HuH-7.5 (cell line): ENCODE data around the gene RAB1A.

ENCODE experiments used
- DNase-seq: peaks from one replicate; pipeline ENCODE4 v3.0.0; 2011; ENCODE audit warnings: low spot score

Gene RAB1A

GRCh38 chr2:65085148-65085547 is 44.8 kb downstream of the RAB1A start:
- DNase-seq: no peak

- DNase-seq: no peak
Observed at GRCh38 chr2:65081232-65081685, 48.6 kb downstream of the RAB1A start.

GRCh38 chr2:65079017-65079416 is 50.9 kb downstream of the RAB1A start:
- no peak for DNase-seq

GRCh38 chr2:65077898-65078297 is 52.0 kb downstream of the RAB1A start:
- no peak for DNase-seq

GRCh38 chr2:65076345-65076710 is 53.6 kb downstream of the RAB1A start:
- DNase-seq: no peak

GRCh38 chr2:65075605-65076344 is 54.1 kb downstream of the RAB1A start:
- DNase-seq: no peak

- no peak for DNase-seq
Observed at GRCh38 chr2:65075176-65075575, 54.7 kb downstream of the RAB1A start.

- no peak for DNase-seq
Observed at GRCh38 chr2:65073879-65074565, 55.9 kb downstream of the RAB1A start.

- no peak for DNase-seq
Observed at GRCh38 chr2:65072181-65072970, 57.5 kb downstream of the RAB1A start.

GRCh38 chr2:65071499-65072180 is 58.3 kb downstream of the RAB1A start:
- no peak for DNase-seq

GRCh38 chr2:65070856-65071255 is 59.0 kb downstream of the RAB1A start:
- DNase-seq: no peak

GRCh38 chr2:65070172-65070830 is 59.6 kb downstream of the RAB1A start:
- DNase-seq: no peak

- DNase-seq: no peak
Observed at GRCh38 chr2:65069439-65069824, 60.5 kb downstream of the RAB1A start.

- no peak for DNase-seq
Observed at GRCh38 chr2:65067806-65068553, 61.9 kb downstream of the RAB1A start.

- no peak for DNase-seq
Observed at GRCh38 chr2:65064728-65065552, 65.0 kb downstream of the RAB1A start.

GRCh38 chr2:65062843-65063825 is 66.8 kb downstream of the RAB1A start:
- no peak for DNase-seq

GRCh38 chr2:65061910-65062339 is 68.0 kb downstream of the RAB1A start:
- no peak for DNase-seq

GRCh38 chr2:65061146-65061909 is 68.6 kb downstream of the RAB1A start:
- no peak for DNase-seq
